Neural progenitor cell (in vitro differentiated cells): ENCODE measurements around the gene TRAF3.

Experiments
- EZH2phosphoT487 ChIP-seq: fragments of 200-600 bp; sonication (generic); IDR thresholded peaks from 2 replicates; pipeline ENCODE4 v1.6.1; 2017; ENCODE audit warnings: antibody characterized with exemption
- TF ChIP-seq, protein P1 (sequence below): fragments of 200-600 bp; sonication (generic); IDR thresholded peaks from 2 replicates; pipeline ENCODE4 v1.5.1; 2017; ENCODE audit warnings: antibody characterized with exemption, mild to moderate bottlenecking

DNA sequence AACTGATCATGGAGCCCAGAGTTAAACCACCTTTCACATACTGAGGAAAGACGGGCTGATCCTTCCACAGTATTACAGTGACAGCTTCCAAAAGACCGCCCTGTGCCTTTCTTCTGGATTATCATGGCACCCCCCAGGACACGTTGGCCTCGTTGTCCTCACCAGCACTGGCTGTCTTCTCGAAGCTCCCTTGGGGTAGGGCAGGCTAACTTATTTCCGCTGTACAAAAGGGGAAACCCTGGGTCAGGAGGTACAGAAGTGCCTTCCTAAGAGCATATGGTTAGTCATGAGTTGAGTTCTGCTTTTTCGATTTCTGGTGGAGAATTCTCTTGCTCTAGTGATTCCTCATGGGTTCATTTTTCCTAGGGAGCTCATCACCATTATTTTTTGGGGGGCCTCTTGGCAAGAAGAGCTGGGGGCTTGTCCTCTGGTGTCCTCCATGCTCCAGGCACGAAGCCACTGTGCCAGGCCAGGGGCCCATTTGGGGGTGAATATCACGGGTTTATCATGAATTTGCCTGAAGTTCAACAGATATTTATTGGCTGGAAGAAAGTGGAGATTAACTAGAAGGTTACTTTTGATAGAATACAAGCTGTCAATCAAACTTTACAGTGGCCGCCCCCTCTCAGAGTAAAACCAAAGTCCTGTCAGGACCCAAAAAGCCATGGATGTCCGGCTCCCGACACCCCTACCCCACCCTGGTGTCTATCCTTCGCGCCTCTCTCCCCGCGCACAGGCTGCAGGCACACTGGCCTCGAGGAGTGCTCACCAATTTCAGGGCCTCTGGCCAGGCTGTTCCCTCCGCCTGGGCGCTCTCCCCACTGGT lies 8.8 kb upstream of the TRAF3 start:
- TF ChIP-seq, protein P1, sequence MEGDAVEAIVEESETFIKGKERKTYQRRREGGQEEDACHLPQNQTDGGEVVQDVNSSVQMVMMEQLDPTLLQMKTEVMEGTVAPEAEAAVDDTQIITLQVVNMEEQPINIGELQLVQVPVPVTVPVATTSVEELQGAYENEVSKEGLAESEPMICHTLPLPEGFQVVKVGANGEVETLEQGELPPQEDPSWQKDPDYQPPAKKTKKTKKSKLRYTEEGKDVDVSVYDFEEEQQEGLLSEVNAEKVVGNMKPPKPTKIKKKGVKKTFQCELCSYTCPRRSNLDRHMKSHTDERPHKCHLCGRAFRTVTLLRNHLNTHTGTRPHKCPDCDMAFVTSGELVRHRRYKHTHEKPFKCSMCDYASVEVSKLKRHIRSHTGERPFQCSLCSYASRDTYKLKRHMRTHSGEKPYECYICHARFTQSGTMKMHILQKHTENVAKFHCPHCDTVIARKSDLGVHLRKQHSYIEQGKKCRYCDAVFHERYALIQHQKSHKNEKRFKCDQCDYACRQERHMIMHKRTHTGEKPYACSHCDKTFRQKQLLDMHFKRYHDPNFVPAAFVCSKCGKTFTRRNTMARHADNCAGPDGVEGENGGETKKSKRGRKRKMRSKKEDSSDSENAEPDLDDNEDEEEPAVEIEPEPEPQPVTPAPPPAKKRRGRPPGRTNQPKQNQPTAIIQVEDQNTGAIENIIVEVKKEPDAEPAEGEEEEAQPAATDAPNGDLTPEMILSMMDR, result no peak
- no peak for TF ChIP-seq EZH2phosphoT487
